Keratinocyte (primary cell): ENCODE data around the gene CEP162.

ENCODE experiments used
- CTCF ChIP-seq, 3 experiments: IDR thresholded peaks in 1 of 3; conservative IDR thresholded peaks in 1 of 3; optimal IDR thresholded peaks in 1 of 3; 2 replicates in 2 of 3; 3 replicates in 1 of 3; pipeline versions ENCODE3 to v1.5.1; 2011; ENCODE audit warnings: low read length in 3 of 3, mild to moderate bottlenecking in 3 of 3, moderate library complexity in 2 of 3, control low read depth in 1 of 3, inconsistent platforms in 1 of 3; ENCODE audit not compliant: insufficient read depth in 2 of 3; ENCODE audit errors: extremely low read depth in 1 of 3
- EZH2 ChIP-seq: IDR thresholded peaks from one replicate; pipeline ENCODE4 v1.6.1; 2012; ENCODE audit warnings: inconsistent platforms, mild to moderate bottlenecking, low read length, moderate library complexity

GRCh38 chr6:84218091-84218490 lies 9.4 kb downstream of the CEP162 start:
- TF ChIP-seq CTCF (optimal IDR thresholded peaks at IDR 0.05 in 1 of 3, IDR thresholded peaks at IDR 0.05 in 1 of 3, conservative IDR thresholded peaks at IDR 0.05 in 1 of 3; ENCODE audit: extremely low read depth in 1 of 3, insufficient read depth in 2 of 3, low read length in 3 of 3) (no peak), EZH2 (no peak)
